CD8-positive, alpha-beta memory T cell (primary cell): Measurements from ENCODE around the gene PCDHGC5. TPM values are rescaled to one million over a fixed set of nuclear protein-coding genes. Genes with fewer than 3 reads are reported as not detected.
A peak's percentile ranks its signal among the peaks of the same experiment; 100 is the strongest.

Source experiments
- CTCF ChIA-PET: fragments of 350-600 bp; sonication (Branson Sonifier 250); formaldehyde crosslinking; loops from one replicate; lab custom pipeline; 2021; ENCODE audit warnings: antibody characterized with exemption; lab: Charles Lee
- POLR2A ChIA-PET: fragments of 350-600 bp; sonication (Branson Sonifier 250); formaldehyde crosslinking; loops from one replicate; lab custom pipeline; 2021; ENCODE audit warnings: antibody characterized with exemption; lab: Charles Lee
- DNase-seq, 5 donors: peaks; one replicate each; pipeline versions ENCODE4 v3.0.0 to v3.0.0-alpha.2; 2020 to 2022; ENCODE audit warnings: mixed read lengths in 1 of 5
- H3K27ac ChIP-seq: one replicate; pipeline ENCODE4 v1.7.0; 2013; ENCODE audit warnings: low read depth, mild to moderate bottlenecking, low read length, moderate library complexity
- H3K27me3 ChIP-seq: 2 replicates; pipeline ENCODE4 v1.7.0; 2013; ENCODE audit warnings: low read length, mild to moderate bottlenecking; ENCODE audit not compliant: insufficient read depth, poor library complexity, severe bottlenecking
- H3K36me3 ChIP-seq: 2 replicates; pipeline ENCODE4 v1.7.0; 2013; ENCODE audit warnings: mild to moderate bottlenecking, low read length, moderate library complexity; ENCODE audit not compliant: insufficient read depth
- H3K4me1 ChIP-seq: 2 replicates; pipeline ENCODE4 v1.7.0; 2013; ENCODE audit warnings: mild to moderate bottlenecking, low read length, moderate library complexity; ENCODE audit not compliant: insufficient read depth
- H3K4me3 ChIP-seq: 2 replicates; pipeline ENCODE4 v1.7.0; 2013; ENCODE audit warnings: mild to moderate bottlenecking, low read length
- H3K9me3 ChIP-seq: 2 replicates; pipeline ENCODE4 v1.7.0; 2013; ENCODE audit warnings: mild to moderate bottlenecking, low read length
- H3K27ac Mint-ChIP-seq, 8 donors: one replicate each; pipeline ENCODE4 v1.8.0; 2020 to 2021; ENCODE audit warnings: mixed read lengths in 8 of 8, mild to moderate bottlenecking in 6 of 8, inconsistent platforms in 3 of 8, moderate library complexity in 3 of 8
- H3K27me3 Mint-ChIP-seq, 2 donors: one replicate each; pipeline ENCODE4 v1.8.0; 2020 to 2021; ENCODE audit warnings: mixed read lengths in 2 of 2, mild to moderate bottlenecking in 1 of 2, moderate library complexity in 1 of 2
- H3K36me3 Mint-ChIP-seq, 3 donors: one replicate each; pipeline ENCODE4 v1.8.0; 2020 to 2021; ENCODE audit warnings: mixed read lengths in 3 of 3, inconsistent platforms in 1 of 3, mild to moderate bottlenecking in 1 of 3
- H3K4me1 Mint-ChIP-seq, 3 donors: one replicate each; pipeline ENCODE4 v1.8.0; 2020 to 2021; ENCODE audit warnings: mixed read lengths in 3 of 3, inconsistent platforms in 1 of 3, mild to moderate bottlenecking in 1 of 3
- H3K4me3 Mint-ChIP-seq, 7 donors: one replicate each; pipeline ENCODE4 v1.8.0; 2020 to 2021; ENCODE audit warnings: mixed read lengths in 7 of 7, mild to moderate bottlenecking in 6 of 7, moderate library complexity in 4 of 7, inconsistent platforms in 2 of 7
- H3K9me3 Mint-ChIP-seq, 5 donors: one replicate each; pipeline ENCODE4 v1.8.0; 2020 to 2022; ENCODE audit warnings: mixed read lengths in 5 of 5, mild to moderate bottlenecking in 3 of 5, moderate library complexity in 2 of 5, inconsistent platforms in 1 of 5
- polyA plus RNA-seq: library from polyadenylated mRNA; unstranded; fragments of 300-500 nt; fragmentation: Illumina TruSeq; gene quantifications from one replicate; pipeline ENCODE4 v1.2.3, GENCODE V29; 2021
- total RNA-seq, 2 experiments: library from RNA; stranded (reverse); gene quantifications; one replicate each; pipeline ENCODE4 v1.2.3, GENCODE V29; 2021

The PCDHGC5 gene
- not detected for total RNA-seq
- not detected for polyA plus RNA-seq

GRCh38 chr5:141488591-141489561, at the start of gene PCDHGC5:
Gene PCDHGC5 (plus strand): TSS chr5:141489081. CDS start chr5:141489241, 160 bp downstream.
- Mint-ChIP-seq H3K36me3 (no peaks in the 10 kb centered on the region), H3K4me3 (peak within 1 kb of the TSS in 1 of 7 donors; percentile 18), H3K27me3 (peaks cover 66 to 88% of the 10 kb centered on the region in 2 donors), H3K4me1 (peaks cover 13 to 27% (median 13%) of the 10 kb centered on the region in 3 donors), H3K9me3 (peaks cover 0 to 6% (median 3%) of the 10 kb centered on the region in 5 donors), H3K27ac (no peak within 1 kb of the TSS)
- no peak for DNase-seq
- no peak within 1 kb of the TSS for H3K4me3 ChIP-seq
- H3K27ac ChIP-seq: no peak within 1 kb of the TSS
- POLR2A ChIA-PET: no interaction called here
- peaks cover 40% of the 10 kb centered on the region for H3K27me3 ChIP-seq
- no peaks in the 10 kb centered on the region for H3K4me1 ChIP-seq
- CTCF ChIA-PET: no interaction called here
- H3K36me3 ChIP-seq: no peaks in the 10 kb centered on the region
- H3K9me3 ChIP-seq: no peaks in the 10 kb centered on the region

DNA sequence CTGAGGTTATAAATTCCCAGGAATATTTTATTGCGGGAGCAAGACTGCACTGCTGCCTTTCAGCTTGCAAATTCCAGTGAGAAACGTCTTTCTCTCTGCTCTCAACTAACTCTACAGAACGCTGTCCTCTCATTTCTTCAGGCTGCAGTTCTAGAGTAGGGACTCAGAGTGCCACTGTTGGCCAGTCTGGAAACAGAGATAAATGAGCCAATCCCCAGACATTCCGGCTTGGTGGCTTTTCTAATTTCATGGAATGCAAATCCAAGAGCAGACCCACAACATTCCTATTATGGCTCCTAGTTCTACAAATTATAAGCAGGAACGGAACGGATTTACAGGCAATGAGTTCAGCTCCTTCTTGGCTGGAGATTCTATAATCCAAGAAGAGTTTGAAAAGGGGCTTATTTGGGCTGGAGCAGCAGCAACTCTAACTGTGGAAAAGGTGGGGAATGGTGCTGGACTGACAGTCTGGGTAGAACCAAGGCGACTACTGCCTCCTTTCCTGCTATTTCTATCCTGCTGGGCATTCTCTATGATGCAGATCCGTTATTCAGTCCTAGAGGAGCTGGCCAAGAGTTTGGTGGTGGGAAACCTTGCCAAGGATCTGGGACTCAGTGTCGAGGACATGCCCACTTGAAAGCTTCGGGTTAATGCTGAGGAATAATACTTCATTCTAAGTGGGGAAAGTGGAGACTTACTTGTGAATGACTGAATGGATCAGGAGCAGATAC, 49.3 kb upstream of the PCDHGC5 start:
- H3K4me1 ChIP-seq: no peaks in the 10 kb centered on the region
- Mint-ChIP-seq H3K36me3 (no peaks in the 10 kb centered on the region), H3K4me3 (no peak overlapping the region), H3K9me3 (peaks cover 0 to 12% (median 6%) of the 10 kb centered on the region in 5 donors), H3K4me1 (no peaks in the 10 kb centered on the region), H3K27ac (no peak overlapping the region), H3K27me3 (peaks cover 17 to 31% of the 10 kb centered on the region in 2 donors)
- H3K27me3 ChIP-seq: no peaks in the 10 kb centered on the region
- no peak for DNase-seq
- no peaks in the 10 kb centered on the region for H3K9me3 ChIP-seq
- ChIA-PET POLR2A (no interaction called here), CTCF (no interaction called here)
- H3K27ac ChIP-seq: no peak overlapping the region
- H3K36me3 ChIP-seq: no peaks in the 10 kb centered on the region
- no peak overlapping the region for H3K4me3 ChIP-seq

GRCh38 chr5:141440341-141440740, 48.5 kb upstream of the PCDHGC5 start:
- Mint-ChIP-seq H3K9me3 (peaks cover 0 to 12% (median 6%) of the 10 kb centered on the region in 5 donors), H3K4me3 (no peak overlapping the region), H3K4me1 (no peaks in the 10 kb centered on the region), H3K27me3 (peaks cover 15 to 25% of the 10 kb centered on the region in 2 donors), H3K36me3 (no peaks in the 10 kb centered on the region), H3K27ac (no peak overlapping the region)
- POLR2A ChIA-PET: no interaction called here
- no peaks in the 10 kb centered on the region for H3K4me1 ChIP-seq
- H3K36me3 ChIP-seq: no peaks in the 10 kb centered on the region
- DNase-seq: no peak
- no peak overlapping the region for H3K4me3 ChIP-seq
- H3K9me3 ChIP-seq: no peaks in the 10 kb centered on the region
- CTCF ChIA-PET: no interaction called here
- no peak overlapping the region for H3K27ac ChIP-seq
- no peaks in the 10 kb centered on the region for H3K27me3 ChIP-seq

DNA sequence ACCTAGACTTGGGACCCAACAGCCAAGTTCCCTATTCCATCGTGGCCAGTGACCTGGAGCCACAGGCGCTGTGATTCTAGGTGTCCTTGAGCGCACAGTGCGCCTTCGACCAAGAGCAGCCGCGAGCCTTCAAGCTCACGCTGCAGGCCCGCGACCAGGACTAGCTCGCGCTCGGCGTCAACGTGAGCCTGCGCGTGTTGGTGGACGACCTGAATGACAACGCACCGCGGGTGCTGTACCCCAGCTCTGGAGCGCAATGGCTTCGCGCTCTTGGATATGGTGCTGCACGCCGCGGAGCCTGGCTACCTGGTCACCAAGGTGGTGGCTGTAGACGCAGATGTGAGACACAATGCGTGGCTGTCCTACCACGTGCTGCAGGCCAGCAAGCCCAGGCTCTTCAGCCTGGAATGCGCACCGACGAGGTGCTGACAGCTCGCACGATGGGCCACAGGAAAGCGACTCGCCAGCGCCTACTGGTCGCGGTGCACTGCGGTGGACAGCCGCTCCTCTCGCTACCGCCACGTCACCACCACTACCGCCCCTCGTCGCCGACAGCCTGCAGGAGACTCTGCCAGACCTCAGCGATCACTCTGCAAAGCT, 47.2 kb upstream of the PCDHGC5 start:
- CTCF ChIA-PET: no interaction called here

DNA sequence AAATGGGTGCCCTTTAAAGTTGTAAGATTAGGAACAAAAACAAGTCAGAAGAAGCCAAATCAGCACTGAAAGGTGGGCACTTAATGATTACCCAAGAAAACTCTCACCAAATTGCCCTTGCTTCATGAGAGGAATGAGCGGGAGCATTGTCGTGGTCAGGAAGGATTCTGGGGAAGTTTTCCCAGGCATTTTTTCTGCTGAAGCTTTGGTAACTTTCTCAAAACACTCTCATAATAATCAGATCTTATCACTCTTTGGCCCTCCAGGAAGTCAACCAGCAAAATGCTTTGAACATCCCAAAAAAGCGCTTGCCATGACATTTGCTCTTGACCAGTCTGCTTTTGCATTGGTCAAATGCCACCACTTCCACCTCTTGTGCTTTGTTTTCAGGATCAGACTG, 23.5 kb upstream of the PCDHGC5 start:
- H3K4me1 Mint-ChIP-seq: no peaks in the 10 kb centered on the region
- peaks cover 13 to 25% of the 10 kb centered on the region in 2 donors for H3K27me3 Mint-ChIP-seq
- H3K9me3 ChIP-seq: no peaks in the 10 kb centered on the region
- H3K4me3 ChIP-seq: no peak overlapping the region
- DNase-seq: no peak
- H3K36me3 ChIP-seq: no peaks in the 10 kb centered on the region
- CTCF ChIA-PET: no interaction called here
- peaks cover 5 to 13% (median 12%) of the 10 kb centered on the region in 5 donors for H3K9me3 Mint-ChIP-seq
- no peaks in the 10 kb centered on the region for H3K4me1 ChIP-seq
- no peak overlapping the region for H3K27ac ChIP-seq
- H3K27me3 ChIP-seq: no peaks in the 10 kb centered on the region
- H3K27ac Mint-ChIP-seq: no peak overlapping the region
- H3K36me3 Mint-ChIP-seq: peaks cover 0 to 4% (median 0%) of the 10 kb centered on the region in 3 donors
- POLR2A ChIA-PET: no interaction called here
- H3K4me3 Mint-ChIP-seq: no peak overlapping the region

More for the DNA sequence above, 47.2 kb upstream of the PCDHGC5 start:
- H3K27ac Mint-ChIP-seq: no peak overlapping the region
- Histone ChIP-seq H3K4me1 (no peaks in the 10 kb centered on the region), H3K27me3 (no peaks in the 10 kb centered on the region), H3K9me3 (no peaks in the 10 kb centered on the region), H3K27ac (no peak overlapping the region), H3K36me3 (no peaks in the 10 kb centered on the region), H3K4me3 (no peak overlapping the region)
- H3K9me3 Mint-ChIP-seq: peaks cover 0 to 12% (median 6%) of the 10 kb centered on the region in 5 donors
- H3K4me1 Mint-ChIP-seq: no peaks in the 10 kb centered on the region
- POLR2A ChIA-PET: no interaction called here
- no peak for DNase-seq
- no peaks in the 10 kb centered on the region for H3K36me3 Mint-ChIP-seq
- H3K27me3 Mint-ChIP-seq: peaks cover 12 to 26% of the 10 kb centered on the region in 2 donors
- no peak overlapping the region for H3K4me3 Mint-ChIP-seq

- H3K4me1 Mint-ChIP-seq: peaks cover 21 to 30% (median 22%) of the 10 kb centered on the region in 3 donors
- ChIA-PET POLR2A (no interaction called here), CTCF (interaction anchor here (0.6 to 0.8 kb wide), 2 partner anchors 37 to 40 kb away, joined by 3 read pairs; no protein-coding TSS in a partner anchor)
- no peaks in the 10 kb centered on the region for H3K36me3 ChIP-seq
- no peaks in the 10 kb centered on the region for H3K36me3 Mint-ChIP-seq
- H3K27me3 Mint-ChIP-seq: peaks cover 25 to 65% of the 10 kb centered on the region in 2 donors
- H3K9me3 Mint-ChIP-seq: peaks cover 0 to 4% (median 0%) of the 10 kb centered on the region in 5 donors
- H3K27me3 ChIP-seq: peaks cover 23% of the 10 kb centered on the region
- H3K4me3 Mint-ChIP-seq: peak within 1 kb of the TSS; percentile 60 to 89 (median 82)
- DNase-seq: no peak
- peaks cover 11% of the 10 kb centered on the region for H3K4me1 ChIP-seq
- H3K27ac Mint-ChIP-seq: peak within 1 kb of the TSS in 1 of 8 donors; percentile 6
- peak within 1 kb of the TSS; percentile 39 for H3K4me3 ChIP-seq
- no peak within 1 kb of the TSS for H3K27ac ChIP-seq
- no peaks in the 10 kb centered on the region for H3K9me3 ChIP-seq
These were observed 13.2 kb upstream of the PCDHGC5 start, which contains the start of gene PCDHGC3 for GRCh38 chr5:141475625-141476131. Gene PCDHGC3 (plus strand): TSS chr5:141475966. CDS start chr5:141476117, 151 bp downstream.

- Histone ChIP-seq H3K27me3 (peaks cover 23% of the 10 kb centered on the region), H3K9me3 (no peaks in the 10 kb centered on the region), H3K4me1 (peaks cover 11% of the 10 kb centered on the region), H3K27ac (no peak overlapping the region), H3K4me3 (peak overlapping the region; percentile 39), H3K36me3 (no peaks in the 10 kb centered on the region)
- Mint-ChIP-seq H3K36me3 (no peaks in the 10 kb centered on the region), H3K9me3 (peaks cover 0 to 4% (median 0%) of the 10 kb centered on the region in 5 donors), H3K4me1 (peaks cover 21 to 30% (median 22%) of the 10 kb centered on the region in 3 donors), H3K27ac (no peak overlapping the region), H3K4me3 (peak overlapping the region; percentile 60 to 89 (median 82)), H3K27me3 (peaks cover 27 to 69% of the 10 kb centered on the region in 2 donors)
- ChIA-PET CTCF (interaction anchor here (0.8 kb wide), 1 partner anchor 39 kb away, joined by 3 read pairs; no protein-coding TSS in a partner anchor), POLR2A (no interaction called here)
- DNase-seq: no peak
These were observed 12.6 kb upstream of the PCDHGC5 start for GRCh38 chr5:141476132-141476911.
